Measurements from ENCODE around the gene VPS41.

Gene VPS41

GRCh38 chr7:38723327-38723726, 185.7 kb downstream of the VPS41 start:
- FAIRE-seq: no peak

DNA sequence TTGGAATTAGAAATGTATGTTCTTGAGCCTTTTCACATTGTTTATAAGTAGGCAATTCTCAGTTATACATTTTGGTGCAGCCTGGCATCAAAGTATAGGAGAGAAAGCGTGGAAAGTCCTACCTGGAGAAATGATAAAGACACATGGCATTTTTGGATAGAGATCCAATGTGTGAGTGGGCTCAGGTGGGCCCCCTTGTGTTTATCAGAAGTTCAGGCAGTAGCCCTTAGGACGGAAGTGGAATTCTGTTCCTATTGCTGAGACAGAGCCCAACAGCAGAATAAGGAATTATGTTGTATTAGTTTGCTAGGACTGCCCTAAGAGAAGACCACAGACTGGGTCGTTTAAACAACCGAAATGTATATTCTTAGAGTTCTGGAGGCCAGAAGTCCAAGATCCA, 192.6 kb downstream of the VPS41 start:
- FAIRE-seq: no peak

- no peak for FAIRE-seq
These were observed 199.9 kb downstream of the VPS41 start for GRCh38 chr7:38709123-38709522.

DNA sequence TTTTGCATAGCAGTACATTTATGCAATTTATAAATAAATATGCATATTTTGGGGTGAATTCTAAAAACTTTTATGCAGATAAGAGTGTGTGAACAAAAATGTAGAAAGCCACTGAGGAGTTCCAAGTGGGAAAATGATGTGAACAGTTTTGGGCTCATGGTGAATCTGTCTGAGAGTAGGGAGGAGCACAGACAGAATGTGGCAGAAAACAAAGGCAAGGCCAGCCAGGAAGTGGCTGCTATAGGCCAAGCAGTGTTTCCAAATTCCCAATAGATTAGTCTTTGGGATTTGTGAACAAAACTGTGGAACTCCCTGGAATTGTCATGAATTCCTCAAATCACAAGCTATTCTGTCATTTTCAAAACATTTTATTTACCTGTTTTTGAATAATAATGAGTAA, 204.2 kb downstream of the VPS41 start:
- no peak for FAIRE-seq

- FAIRE-seq: no peak
These were observed 204.9 kb downstream of the VPS41 start for GRCh38 chr7:38704041-38704547.

- FAIRE-seq: no peak
These were observed 205.9 kb downstream of the VPS41 start for GRCh38 chr7:38703093-38703492.

GRCh38 chr7:38702002-38702535, 206.9 kb downstream of the VPS41 start:
- FAIRE-seq: no peak

DNA sequence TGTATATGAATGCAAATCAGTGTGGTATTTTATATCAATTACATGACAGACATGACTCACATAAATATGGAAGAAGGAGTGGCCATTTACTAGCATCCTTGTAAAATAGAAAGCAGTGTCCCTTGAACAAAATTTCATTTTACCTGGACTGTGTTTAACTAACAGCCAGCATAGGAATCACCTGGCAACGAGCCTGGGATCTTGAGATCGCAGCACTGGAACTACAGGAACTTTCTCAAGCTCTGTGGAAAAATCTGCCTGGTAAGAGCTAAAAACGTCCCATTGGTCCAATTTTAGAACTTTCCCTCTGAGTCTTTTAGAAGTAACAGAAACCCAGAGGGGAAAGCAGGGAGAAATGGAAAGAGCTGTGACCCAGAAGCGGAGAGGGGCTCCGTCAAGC, 208.9 kb downstream of the VPS41 start:
- FAIRE-seq: no peak

DNA sequence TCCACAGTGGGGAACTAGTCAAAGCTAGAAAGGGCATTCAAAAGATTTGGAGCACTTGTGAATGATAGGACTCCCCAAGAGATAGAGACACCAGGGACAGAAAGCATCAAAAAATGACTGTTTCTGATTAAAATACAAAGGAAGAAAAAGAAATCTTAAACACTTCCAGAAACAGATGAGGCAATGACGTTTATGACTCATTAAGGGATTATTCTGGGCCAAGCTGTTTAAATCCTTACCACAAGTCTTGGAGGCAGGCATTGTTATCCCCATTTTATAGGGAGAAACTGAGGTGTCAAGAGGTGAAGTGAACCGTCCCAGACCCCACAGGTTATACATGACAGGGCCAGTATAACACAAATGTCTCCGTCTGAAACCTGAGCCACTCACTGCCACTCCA, 209.5 kb downstream of the VPS41 start:
- FAIRE-seq: no peak

DNA sequence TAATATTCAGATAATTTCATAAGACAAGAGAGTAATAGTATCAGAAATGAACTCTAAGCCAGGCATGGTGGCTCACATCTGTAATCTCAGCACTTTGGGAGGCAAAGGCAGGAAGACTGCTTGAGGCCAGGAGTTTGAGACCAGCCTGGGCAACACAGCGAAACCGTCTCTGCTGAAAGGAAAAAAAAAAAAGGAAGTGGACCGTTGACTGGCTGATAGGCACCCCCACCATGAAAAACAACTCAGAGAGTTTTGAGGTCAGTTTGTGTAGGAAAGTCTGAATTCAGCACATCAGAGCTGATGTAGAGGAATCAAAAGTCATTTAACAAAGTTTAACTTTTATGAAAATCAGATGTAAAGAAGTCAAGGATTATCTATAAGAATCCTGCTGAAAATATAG, 214.7 kb downstream of the VPS41 start:
- no peak for FAIRE-seq

DNA sequence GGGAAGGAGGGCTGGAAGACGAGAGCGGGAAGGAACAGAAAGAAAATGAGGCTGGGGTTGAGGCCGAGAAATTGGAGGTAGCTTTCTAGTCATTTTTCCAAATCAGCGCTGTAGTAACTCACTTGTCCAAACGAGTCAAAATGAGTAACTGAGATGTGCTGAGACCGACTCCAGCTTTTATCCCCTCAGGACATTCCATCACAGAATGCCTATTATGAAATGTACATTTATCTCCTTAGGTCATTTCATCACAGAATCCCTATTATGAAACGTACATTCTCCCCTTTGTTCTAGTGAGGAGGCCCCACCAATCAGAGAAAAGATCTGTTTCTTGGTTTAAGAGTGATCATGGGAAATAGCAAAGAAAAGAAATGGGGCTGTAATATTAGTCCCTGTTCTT, 222.1 kb downstream of the VPS41 start:
- no peak for FAIRE-seq

GRCh38 chr7:38685851-38686250, 223.1 kb downstream of the VPS41 start:
- FAIRE-seq: no peak

GRCh38 chr7:38682606-38683005, 226.4 kb downstream of the VPS41 start:
- FAIRE-seq: no peak

DNA sequence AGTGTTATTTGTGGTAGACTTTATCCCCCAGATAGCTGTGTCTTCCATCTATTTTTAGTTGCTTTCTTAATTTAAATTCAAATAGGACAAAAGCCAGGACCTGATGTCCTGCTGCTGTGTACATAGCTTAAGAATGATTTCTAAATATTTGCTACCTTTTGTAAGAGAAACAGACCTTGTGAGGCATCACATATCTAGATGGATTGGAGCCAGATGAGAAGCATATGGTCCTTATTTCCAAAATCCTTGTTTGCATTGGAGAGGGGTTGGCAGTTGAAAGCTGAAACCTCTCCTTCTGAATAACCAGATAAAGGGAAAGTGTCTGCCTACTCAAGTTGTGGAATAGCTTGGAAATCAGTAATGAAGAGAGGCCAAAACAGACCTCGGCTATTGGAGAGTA, 227.1 kb downstream of the VPS41 start:
- no peak for FAIRE-seq

DNA sequence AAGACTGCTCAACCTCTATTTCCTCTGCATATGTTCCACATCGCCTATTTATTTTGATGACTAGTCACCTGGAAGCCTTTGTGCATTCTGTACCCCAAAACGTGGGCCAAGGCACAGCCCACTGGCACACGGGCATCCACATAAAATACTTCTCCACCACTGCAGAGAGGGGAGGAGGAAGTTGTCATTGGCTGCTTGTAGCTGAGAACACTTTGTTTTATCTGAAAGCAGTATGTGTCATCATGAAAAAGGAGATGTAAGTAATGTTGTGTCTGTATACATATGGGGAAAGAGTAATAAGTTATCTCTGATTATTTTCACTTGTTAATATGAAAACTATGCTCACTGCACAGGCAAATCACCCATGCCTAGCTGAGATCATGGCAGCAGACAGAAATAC, 229.6 kb downstream of the VPS41 start:
- no peak for FAIRE-seq

GRCh38 chr7:38678698-38679054, 230.3 kb downstream of the VPS41 start:
- no peak for FAIRE-seq

DNA sequence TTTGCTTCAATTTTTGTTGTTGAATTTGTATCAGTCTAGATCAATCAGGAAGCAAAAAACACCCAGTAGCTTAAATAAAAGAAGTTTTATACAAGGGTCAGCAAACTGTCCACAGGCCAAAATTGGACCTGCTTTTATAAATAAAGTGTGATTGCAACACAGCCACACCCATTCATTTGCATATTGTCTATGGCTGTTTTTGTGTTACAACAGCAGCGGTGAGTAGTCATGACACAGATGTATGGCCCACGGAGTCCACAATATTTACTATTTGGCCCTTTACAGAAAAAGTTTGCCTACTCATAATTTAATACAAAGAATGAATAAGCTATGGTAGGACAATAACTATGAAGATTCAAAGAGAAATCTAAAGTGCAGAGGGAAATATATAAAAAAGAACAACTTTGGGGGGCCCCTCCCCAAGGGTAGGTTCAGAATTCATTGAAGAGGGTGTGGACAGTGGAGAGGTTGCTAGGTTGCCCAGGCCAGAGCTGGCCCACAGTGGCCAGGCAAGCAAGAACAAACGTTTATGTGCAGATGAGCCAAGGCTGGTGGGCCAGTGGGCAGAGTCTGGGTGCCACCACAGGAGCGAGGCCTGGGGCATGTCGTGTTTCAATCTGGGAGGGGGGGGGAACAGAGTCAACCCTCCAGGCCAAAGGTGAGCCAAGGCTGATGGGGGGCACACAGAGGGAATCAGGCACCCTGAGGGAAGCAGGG, 230.9 kb downstream of the VPS41 start:
- FAIRE-seq: no peak

DNA sequence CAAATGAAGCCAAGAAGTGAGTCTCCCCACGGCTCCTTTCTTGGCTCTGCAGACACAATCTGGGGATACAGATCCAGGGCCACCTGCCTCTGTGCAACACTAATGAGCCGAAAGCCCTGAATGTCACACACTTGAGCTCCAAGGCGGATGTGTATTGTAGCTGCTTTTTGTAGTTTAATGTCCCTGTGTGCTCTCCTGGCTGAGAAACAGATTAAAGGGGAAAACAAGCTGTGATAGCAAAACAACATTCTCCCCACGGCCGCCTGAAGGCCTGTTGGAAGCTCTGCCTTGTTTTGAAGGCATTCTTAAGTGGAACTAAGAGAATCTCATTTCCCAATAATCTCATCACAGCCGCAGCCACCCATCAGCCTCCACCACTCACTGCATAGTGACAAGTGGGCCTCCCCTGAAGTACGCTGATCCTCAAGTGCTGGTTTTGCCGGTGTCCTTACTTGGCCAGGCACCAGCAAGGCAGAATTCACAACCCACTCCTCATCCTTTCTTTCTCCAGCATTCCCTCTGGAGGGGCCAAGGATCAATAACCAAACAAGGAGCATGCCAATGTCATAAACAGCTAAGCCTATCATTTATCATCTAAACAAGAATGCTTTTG, 233.4 kb downstream of the VPS41 start:
- FAIRE-seq: no peak

DNA sequence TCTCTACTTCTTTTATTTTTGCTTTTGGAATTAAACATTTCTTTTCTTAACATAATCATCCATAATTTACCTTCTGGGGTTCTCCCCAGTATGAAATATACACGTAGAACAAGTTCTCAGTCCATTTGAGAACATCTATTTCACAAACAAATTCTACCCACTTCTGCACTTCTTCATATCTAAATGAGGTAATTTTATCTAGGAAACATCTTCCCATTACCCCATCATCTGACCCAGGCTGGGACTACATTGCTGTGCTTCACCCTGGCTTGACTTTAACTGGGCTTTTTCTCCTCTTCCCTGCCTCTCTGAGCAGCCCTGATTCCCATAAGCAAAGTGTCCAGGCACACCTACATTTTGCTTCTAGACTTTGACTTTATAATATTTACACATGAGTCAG, 234.5 kb downstream of the VPS41 start:
- no peak for FAIRE-seq

GRCh38 chr7:38673795-38674194, 235.2 kb downstream of the VPS41 start:
- no peak for FAIRE-seq

All from colon (tissue), 2 donors.